HG02610 (cell line): ENCODE measurements around the gene ALDH1B1.
"Not testable (repeated sequence)": the region's sequence is repeated elsewhere in the genome, so short reads cannot be mapped to it uniquely, and the experiment has no call there.

Source experiments
- ATAC-seq: cut with Tn5 transposase; IDR thresholded peaks from one replicate; pipeline ENCODE4 v1.9.1; 2021; ENCODE audit warnings: mild to moderate bottlenecking, moderate library complexity; ENCODE audit not compliant: unreplicated experiment

Gene ALDH1B1

DNA sequence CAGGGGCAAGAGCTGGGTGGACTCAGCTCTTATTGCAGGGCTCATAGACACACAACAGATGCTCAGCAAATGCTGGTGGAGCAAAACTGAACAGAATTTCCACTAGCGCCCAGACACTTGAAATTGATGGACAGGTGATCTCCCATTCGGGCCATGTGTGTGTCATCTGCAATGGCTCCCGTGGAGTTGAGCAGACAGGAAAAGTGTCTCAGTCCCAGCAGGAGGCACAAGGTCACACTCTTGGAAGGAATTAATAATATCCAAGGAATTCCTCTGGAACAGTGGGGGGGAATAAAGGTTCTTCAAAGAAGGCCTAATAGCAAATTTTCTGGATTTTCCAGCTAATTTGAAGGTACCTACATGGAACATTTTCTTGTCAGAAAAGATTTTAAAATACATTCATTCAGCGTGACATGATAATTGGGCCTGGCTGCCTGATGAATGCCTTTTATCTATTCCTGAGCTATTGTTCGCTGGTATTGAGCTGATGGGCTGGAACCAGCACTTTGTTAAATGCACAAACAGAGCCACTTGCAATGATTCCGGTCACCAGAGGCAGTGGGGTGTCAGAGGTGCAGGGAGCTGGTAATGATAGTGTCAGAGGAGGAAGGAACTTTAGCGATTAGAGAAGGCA, 31.5 kb upstream of the ALDH1B1 start:
- ATAC-seq: no peak

DNA sequence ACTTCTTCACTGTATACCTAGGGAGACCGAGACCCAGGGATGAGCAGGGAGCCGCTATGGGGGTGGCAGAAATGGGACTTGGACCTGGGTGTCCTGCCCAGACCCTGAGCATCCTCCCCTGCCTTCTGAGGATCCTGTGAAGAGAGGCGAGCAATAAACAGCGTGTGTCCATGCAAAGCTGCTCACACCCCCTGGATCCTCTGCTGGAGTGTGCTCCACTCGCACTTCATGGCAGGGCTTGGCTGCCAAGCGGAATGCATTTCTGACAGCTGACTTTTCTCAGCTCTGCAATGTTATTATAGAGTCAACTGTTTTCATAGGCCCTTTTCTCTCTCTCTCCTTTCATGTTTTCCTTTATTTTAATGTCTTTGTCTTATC, 31.0 kb upstream of the ALDH1B1 start:
- no peak for ATAC-seq

DNA sequence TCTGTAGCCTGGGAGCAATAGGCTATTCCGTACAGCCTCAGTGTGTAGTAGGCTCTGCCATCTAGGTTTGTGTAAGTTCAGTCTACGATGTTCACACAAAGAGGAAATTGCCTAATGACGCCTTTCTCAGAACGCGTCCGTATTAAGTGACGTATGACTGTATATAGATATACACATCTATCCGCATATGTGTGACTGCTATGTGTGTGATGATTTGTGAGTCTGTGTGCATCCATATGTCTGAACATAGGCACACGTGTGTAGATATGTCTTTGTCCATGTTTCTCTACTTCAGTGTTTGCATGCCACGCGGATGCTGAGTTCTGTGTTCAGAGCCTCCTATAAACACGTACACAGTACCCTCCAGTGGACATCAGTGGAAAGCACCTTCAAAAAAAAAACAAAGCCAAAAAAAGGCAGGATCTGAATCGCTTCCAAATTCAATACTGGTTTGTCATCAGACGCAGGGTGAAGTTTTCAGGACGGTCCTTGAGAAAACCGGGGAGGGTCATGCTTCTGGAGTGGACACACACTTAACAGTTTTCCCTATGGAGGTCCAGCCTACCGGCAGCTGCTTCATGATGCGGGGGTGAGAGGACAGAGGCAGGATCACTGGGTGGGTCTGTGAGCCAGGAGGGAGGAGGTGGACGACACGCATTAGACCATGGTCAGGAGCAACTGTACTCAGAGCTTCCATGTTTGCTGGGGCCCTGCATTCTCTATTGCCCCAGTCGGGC, 29.5 kb upstream of the ALDH1B1 start:
- ATAC-seq: peak; percentile 72

DNA sequence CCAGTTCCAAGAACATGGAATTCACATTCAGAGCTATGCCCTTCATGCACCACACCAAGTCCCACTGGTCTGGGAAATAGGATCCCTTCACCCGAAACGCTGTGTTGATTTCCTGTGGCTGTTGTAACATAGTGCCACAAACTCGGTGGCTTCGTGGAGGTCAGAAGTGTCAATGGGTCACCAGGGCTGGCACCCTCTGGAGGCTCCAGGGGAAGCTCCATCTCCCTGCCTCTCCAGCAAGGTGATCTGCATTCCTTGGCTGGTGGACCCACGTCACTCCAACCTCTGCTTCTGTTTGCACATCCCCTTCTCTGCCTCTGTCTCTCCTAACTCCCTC, 28.9 kb upstream of the ALDH1B1 start:
- ATAC-seq: no peak

DNA sequence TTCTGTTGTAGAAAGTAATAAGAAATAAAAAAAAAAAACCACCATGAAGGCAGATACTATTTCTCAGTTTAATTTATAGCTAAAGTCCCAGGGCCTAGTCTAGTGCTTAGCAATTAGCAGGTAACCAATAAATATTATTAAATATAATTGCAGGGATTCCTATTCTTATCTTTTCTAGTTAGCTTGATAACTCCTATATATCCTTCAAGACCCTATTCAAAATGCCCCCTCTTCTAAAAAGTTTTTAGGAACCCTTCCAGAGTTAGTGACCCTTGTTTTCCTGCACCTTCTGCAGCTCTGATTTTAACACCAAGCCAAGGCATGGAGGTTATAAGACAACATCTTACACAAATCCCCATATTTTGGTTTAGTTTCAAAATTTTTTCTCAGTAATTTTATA, 24.6 kb upstream of the ALDH1B1 start:
- no peak for ATAC-seq

DNA sequence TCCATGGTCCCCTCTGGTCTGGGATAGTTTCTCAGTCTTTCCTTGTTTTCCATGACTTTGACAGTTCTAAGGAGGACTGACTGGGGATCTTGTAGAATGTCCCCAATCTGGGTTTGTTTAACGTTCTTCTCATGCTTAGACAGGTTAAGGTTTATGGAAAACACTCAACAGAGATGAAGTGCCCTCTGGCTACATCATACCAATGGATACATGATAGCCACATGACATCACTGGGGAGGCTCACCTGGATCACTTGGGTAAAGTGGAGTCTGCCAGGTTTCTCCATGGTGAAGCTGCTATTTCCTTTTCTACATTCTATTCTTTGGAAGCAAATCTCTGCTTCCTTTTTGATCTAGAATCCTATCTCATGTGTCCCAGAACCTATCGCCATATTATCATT, 23.8 kb upstream of the ALDH1B1 start:
- no peak for ATAC-seq

DNA sequence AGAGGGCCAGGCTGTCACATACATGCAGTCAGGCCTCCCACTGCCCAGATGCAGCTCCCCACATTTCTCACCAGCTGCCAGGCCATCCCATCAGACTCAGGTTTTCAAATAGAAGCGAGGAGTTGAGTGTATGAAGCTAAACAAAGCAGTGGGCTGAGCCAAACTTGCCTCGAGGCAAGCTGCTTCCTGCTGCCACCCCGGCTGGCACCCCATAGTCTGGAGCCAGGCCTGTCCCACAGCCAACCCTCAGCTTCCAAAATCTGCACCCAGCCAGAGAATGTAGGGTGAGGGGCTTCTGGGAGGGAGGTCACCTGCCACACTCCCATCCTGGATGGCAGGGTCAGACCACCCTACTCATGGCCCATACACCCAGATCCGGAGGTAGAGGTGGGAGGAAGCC, 22.3 kb upstream of the ALDH1B1 start:
- no peak for ATAC-seq

DNA sequence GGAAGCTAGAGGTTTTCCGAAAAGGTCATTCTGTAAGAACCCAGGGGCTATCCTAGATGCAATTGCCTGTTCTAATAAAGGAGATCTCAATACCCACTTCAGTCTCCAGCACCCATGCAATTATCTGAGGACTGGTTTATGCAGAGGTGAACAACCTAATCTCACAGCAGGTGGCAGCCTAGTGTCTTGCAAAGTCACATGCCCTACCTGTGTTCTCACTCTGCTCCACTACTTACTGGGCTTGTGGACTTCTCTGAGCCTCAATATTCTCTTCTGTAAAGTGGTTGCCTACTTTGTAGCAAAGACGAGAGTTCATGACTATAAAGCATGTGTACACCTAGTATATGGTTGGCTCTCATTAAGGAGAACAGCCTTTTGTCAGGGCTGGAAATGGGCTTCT, 21.0 kb upstream of the ALDH1B1 start:
- peak; percentile 70 for ATAC-seq

DNA sequence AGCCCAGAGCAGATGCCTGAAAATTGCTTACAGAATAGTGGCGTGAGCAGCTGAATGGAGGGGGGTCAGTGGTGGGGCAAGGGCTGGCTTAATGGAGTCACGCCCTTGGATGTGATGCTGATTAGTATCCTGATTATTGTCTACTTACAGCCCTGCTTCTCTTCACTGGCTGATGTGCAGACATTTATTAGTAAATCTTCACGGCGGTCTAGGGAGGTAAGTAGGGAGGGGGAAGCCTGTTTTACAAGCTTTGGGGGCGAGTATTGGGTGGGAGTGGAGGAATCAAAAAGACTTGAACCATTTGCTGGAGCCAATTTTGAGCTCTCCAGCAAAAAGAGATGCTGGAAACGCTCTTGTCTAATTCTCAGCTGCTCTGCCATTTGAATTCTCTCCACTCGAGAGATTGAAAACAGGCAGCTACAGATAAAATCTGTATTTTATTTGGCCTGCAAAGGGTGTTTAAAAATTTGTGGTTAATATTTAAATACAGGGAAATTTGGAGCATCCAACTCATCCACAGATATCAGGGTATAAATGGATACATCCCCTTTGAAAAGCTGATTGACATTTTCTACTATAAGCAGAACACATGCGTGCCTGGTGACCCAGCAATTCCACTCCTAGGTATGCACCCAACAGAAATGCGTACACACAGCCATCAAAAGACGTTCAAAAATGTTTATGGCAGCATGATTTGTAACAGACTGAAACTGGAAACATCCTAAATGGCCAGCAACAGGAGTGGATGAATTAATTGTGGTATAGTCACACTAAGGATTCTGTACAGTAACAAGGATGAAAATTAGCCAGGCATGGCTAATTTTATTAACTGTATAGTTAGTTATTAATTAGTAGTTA, 19.5 kb upstream of the ALDH1B1 start:
- no peak for ATAC-seq

DNA sequence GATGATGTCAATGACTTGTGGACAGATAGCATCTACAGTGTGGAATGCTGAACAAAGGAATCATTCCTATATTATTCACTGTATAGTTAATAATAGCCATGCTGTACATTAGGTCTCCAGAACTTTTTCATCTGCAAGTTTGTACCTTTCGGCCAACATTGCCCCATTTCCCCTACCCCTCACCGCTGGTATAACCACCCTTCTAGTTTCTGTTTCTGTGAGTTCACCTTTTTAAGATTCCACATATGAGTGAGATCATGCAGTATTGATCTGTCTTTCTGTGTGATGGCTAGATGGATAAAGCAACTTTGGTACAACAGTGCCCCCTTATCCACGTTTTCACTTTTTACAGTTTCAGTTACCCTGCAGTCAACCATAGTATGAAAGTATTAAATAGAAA, 18.8 kb upstream of the ALDH1B1 start:
- no peak for ATAC-seq

DNA sequence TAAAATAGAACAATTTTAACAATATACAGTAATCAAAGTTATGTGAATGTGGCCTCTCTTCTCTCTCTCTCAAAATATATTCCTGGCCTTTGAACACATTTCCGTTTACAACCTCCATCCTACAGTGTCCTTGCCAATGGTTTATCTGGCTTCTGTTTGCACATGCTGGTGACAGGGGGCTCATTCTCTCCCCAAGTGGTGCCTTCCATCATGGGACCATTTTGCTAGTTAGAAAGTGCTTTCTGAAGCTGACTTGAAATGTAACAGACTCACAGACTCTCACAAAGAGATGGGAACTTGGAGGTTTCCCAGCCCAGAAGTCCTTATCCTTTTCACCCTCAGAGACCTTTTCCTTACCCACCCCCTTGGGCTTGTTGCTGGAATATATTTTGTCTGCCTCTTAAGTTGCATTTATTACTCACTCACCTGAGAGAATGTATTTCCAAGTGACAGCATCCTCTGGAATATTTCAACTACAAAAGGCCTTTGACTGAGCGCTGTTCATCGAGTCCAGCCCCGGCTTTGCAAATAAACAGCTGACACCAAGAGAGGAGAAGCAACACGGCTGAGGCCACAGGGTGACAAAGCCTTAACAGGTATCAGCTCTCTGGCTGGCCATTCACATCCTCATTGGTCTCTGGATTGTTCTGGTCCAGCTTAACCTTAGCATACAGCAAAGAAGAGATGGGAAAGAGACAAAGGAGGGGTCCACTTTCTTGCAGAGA, 17.5 kb upstream of the ALDH1B1 start:
- no peak for ATAC-seq

DNA sequence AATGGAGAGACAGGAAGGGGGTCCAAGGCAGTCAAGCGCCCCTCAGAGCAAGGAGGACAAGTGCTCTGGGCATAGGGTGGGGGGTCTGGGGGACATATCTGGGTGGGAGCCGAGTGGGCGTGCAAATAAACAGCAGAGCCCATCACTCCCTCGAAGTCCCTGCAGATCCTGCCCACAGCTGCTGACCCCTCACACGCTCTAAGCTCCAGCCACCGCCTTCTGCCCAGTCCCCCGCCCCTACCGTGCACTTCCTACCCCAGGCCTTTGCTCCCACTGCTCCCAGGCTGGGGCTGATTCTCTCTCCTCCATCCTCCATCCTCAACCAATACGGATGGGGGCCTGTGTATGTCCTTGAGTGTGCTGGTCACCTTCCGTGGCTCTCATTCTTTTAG, 16.9 kb upstream of the ALDH1B1 start:
- ATAC-seq: no peak

DNA sequence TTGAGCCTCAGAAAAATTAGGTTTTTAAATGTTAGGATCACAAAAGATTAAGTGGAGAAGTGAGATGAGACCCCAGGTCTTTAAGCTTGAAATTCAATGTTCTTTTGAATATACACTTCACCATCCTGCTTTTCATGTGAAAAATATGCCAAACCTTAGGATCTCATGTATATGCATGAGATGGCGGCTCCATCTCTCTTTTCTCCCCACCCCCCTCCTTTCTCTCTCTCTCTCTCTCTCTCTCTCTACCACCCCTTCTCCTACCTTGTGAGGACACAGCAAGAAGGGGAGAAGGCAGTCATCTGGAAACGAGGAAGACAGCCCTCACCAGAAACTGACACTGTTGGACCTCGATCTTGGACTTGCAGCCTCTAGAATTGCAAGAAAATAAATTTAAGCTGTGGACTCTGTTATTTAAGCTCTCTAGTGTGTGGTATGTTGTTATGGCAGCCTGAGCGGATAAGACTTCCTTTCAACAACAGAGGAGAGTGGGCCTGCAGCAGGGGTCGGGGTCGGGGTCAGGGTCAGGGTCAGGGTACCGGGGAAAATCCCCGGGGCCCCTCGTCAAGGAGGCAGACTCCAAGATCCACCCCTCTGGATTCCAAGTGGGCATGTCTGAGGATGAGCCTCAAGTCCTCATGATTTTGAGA, 16.4 kb upstream of the ALDH1B1 start:
- no peak for ATAC-seq

DNA sequence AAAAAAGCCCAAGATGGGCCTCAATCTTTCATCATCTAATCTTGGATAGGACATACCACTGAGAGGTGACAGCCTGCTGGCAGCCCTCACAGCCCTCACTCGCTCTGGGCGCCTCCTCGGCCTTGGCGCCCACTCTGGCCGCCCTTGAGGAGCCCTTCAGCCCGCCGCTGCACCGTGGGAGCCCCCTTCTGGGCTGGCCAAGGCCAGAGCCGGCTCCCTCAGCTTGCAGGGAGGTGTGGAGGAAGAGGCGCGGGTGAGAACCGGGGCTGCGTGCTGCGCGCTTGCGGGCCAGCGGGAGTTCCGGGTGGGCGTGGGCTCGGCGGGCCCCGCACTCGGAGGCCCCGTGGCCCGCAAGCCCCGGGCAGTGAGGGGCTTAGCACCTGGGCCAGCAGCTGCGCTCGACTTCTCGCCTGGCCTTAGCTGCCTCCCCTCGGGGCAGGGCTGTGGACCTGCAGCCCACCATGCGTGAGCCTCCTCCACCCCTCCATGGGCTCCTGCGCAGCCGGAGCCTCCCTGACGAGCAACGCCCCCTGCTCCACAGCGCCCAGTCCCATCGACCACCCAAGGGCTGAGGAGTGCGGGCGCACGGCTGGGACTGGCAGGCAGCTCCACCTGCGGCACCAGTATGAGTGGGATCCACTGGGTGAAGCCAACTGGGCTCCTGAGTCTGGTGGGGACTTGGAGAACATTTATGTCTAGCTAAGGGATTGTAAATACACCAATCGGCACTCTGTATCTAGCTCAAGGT, 15.0 kb upstream of the ALDH1B1 start:
- ATAC-seq: not testable (repeated sequence)

DNA sequence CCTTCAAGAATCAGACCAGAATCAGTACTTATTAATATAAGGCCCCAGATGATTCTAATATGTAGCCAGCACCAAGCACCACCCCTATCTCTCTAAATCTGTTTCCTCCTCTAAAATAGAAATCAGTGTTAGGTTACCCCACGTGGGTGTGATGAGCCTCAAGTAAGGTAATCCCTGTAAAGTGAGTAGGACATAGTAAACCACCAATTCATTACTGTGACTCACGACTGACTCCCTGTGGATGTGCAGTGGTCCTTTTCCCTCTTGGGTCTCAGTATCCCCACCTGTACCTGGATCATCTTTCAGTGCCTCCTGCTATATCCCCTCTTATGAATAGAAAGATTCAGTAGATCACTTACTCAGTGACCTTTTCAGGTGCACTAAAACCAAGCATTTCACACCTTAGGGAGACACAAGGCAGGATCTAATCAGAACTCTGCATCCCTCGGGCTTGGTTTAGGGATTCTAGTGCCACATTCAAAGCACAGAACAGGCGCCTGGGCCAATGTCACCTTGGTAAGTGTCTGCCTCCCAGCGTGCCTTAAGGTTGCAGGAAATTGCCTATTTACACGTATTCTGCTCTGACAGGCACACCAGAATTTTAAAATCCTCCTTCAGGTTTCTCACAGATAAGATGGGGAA, 12.2 kb upstream of the ALDH1B1 start:
- no peak for ATAC-seq

DNA sequence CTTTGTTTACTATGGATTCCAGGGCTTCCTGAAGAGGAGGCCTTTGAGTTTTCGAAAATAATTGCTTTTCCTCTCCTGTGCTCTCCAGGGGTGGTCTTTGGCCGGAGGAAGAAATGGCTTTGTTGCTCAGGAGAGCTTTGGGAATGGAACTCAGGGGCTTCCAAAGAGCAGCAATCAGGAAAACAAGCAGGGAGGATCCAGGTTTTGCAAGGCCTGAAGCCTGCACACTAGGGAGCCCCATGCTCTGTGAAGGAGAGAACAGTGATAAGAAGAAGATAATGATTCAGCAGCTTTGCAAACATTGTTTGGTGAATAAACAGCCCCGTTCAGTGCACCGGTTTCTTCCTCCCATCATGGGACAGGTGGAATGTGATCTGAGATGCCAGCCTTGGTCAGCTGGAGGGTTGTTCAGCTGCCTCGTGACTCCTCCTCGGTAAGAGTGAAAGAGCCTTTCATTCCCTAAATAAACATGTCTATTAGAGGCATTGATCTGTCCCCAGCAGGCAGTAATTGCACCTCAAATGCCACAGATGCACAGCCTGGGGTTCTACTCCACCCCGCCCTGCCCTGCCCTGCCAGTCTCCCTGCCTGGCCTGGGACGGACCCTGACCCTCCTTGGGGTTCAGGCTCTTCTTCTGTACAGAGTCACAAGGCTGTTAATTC, 11.5 kb upstream of the ALDH1B1 start:
- ATAC-seq: no peak

DNA sequence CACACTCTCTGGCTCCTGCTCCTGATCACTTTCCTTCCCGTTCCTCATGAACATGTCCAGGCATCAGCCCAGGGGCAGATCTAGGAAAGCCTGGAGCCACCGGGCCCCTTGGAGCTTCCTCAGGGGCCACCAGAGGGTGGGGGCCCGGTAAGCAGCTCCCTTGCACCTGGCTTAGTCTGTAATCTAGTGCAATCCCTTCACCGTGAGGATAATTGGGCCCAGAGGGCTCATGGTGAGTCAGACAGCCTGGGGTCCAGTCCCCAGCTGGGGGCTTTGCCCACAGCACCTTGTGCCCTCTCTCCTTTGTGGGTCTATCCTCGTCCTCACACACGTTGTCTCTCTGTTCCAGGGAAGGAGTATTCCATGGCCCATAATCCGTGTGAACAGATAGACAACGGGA, 10.4 kb upstream of the ALDH1B1 start:
- no peak for ATAC-seq

DNA sequence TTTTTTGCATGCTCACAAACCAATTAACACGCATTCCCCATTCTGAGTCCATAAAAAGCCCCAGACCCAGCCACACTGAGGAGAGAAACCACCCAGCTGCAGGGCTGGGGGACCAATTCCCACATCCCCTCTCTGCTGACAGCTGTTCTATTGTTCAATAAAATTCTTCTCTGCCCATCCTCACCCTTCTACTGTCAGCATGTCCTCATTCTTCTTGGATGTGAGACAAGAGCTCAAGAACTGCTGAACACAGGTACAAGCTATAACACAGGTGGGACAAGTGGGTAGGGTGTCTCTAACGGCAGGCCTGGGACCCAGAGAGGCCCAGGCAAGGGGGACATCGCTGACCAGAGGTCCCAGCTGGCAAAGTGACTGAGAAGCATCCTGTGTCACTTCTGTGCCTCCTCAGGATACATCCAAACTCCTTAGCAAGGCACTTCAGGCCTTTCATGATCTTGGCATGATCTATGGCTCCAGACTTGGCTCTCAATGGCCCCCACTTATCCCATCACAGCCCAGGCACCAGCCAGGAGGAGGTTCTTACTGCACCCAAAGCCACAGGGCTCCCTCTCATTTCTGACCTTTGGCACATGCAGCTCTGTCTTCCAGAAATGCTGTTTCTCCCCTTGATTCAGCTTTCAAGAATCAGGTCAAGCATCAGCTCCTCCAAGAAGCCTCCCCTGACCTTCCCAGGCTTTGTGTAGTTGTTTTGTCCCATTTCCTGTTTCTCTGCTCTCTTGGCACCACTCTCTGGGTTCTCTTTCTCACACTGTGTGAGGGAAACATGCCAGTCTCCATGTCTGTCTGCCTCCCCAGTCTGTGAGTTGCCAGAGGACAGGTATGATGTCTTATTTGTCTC, 7.3 kb upstream of the ALDH1B1 start:
- ATAC-seq: no peak
